SW480 (cell line): ENCODE data around the gene SLC51B.
A peak's percentile ranks its signal among the peaks of the same experiment; 100 is the strongest.
"Not testable (repeated sequence)": the region's sequence is repeated elsewhere in the genome, so short reads cannot be mapped to it uniquely, and the experiment has no call there.

Experiments
- DNase-seq: peaks from one replicate; pipeline ENCODE4 v3.0.0-alpha.2; 2016; ENCODE audit warnings: low spot score

The SLC51B gene

DNA sequence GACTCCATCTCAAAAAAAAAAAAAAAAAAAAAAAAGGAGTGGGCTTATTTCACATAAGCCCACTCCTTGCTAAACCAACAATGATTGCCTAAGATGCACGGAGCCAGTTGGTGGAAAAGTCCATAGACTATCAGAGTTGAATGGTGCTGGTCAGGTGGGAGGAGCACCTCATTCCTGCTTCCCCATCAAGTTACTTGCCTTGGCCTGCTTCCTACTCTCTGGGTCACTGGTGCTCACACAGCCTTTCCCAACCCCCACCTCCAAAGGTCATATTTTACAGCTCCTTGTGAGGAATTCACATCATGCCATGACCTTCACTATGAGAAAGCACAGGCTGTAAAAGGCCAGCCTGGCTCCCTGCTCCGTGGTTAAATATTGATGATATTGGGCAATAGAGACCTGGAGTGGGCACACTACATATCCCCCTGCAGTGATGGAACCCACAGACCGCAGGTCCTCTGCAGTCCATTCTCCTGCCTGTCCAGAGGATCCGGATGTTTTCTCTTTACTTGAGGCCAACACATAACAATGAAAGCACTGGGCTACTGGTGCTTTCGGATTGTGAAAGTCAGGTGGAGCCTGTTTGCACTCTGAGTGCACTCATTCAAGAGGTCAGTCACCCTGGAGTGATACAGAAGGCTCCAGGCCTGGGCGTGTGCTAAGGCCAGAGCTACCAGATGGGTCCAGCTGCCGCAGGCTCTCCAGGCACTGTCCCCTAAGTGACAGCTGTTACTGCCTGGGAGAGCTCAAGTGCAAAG, at the start of gene SLC51B:
TSS of gene SLC51B (plus strand) at position 664 of the 758 bp plus-strand sequence. CDS start 4,618 bp downstream, outside the sequence.
- DNase-seq, result no peak

DNA sequence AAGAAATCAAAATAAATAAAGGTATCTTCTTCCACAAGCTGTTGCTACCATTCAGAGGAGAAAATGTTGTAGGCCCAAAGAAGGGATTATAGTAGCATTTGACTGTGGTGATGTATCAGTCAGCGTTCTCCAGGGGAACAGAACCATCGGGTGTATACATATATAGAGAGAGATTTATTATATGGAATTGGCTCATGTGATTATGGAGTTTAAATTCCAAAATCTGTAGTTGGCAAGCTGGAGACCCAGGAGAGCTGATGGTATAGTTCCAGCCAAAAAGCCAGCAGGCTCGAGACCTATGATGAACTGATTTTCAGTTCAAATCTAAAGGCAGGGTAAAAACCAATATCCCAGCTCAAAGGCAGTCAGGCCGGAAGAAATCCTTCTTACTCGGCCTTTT, 48.1 kb upstream of the SLC51B start:
- no peak for DNase-seq

DNA sequence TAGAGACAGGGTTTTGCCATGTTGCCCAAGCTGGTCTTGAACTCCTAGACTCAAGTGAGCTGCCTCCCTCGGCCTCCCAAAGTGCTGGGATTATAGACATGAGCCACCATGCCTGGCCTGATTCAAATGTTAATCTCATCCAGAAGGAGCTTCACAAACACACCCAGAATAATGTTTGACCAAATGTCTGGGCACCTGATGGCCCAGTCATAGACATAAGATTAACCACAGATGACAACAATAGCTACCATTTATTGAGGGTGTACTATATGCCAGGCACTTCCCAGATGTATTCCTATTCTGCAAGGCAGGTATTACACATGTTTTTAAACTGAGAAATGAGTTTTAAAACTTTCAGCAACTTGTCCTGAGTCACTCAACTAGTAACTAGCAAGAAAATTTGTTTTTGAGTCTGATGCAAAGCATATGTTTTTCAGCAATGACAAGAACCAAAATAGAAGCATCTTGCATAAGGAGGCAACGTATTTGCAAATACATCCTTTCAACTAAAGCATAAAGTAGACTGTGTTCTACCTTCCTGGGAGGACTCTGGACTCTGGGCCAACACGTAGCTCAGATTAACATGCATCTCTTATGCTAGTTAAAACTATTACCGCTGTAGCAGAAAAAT, 47.3 kb upstream of the SLC51B start:
- DNase-seq, result no peak

DNA sequence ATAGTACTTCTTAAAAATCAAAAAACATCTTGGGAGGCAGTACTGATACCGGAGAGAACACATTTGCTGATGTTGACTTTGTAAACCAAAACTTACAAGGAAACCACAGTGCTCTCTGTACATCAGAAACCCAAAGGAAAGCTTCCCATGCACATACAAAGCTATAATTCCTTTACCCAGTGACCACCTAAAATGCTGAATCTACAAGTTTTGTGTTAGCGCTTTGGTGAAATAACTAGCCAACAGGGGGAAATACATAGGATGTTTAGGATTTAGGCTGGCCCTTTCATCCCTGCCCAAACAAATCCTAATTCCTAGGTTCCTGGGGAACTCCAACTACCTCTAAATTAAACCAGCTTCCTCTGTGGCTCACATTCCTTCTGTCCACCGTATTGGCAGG, 40.2 kb upstream of the SLC51B start:
- no peak for DNase-seq

DNA sequence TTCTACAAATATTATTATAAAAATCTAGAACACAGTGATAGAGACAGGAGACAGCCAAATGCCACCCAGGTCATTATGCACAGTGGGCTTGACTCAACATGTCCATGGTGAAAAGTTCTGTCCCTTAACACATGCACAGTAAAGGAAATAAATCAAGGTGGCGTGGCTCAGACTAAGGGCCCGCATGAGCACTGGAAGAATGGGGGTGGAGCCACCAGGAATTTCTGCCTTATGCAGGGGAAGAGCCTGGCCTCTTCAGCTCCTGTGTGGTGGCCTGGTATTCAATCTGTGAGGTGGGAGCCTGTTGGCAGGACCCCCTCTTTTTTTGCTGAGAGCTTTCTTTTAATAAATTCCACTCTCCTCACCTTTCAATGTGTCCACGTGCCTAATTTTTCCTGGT, 38.3 kb upstream of the SLC51B start:
- DNase-seq, result no peak

DNA sequence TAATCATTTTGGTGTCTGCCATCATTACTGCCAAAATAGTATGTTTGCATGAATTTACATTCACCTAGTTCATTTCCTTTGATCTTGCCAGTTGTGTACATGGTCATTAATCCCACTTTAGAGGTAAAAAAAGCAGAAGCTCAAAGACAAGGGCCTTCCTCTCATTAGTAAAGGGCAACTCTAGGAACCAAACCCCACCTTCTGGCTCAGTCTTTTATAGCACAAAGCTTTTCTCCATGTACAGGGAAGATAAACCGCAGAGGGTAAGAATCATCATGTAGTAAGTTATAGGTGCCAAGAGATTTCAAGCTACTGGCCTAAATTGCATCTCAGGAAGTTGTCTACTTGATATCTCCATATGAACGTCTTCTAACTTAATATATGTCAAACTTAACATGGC, 36.2 kb upstream of the SLC51B start:
- no peak for DNase-seq

DNA sequence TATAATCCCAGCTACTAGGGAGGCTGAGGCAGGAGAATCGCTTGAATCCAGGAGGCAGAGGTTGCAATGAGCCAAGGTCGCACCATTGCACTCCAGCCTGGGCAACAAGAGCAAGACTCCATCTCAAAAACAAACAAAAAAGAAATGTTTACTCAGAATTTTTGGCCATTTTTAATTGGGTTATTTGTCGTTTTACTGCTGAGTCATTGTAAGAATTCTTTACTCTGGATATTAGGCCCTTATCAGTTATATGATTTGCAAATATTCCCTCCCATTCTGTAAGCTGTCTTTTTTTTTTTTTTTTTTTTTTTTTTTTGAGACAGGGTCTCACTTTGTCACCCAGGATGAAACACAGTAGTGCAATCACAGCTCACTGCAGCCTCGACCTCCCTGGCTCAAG, 34.0 kb upstream of the SLC51B start:
- not testable (repeated sequence) for DNase-seq

DNA sequence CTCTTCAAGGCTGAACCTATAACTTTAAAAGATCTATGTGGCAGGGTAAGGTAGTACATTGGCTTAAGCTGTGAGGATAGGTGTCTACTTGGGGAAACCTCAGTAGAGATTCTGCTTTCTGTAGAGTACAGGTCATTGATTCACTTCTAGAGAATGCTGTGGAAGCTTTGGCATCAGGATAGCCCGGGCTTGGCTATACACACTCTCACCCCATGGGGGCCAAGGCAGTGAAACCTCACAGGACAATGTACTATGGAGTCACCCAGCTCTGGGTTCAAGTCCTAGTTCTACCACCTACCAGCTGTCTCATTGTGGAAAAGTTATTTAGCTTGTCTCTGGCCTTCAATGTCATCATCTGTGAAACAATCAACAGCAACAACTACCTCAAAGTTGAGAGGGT, 24.8 kb upstream of the SLC51B start:
- DNase-seq, result no peak

DNA sequence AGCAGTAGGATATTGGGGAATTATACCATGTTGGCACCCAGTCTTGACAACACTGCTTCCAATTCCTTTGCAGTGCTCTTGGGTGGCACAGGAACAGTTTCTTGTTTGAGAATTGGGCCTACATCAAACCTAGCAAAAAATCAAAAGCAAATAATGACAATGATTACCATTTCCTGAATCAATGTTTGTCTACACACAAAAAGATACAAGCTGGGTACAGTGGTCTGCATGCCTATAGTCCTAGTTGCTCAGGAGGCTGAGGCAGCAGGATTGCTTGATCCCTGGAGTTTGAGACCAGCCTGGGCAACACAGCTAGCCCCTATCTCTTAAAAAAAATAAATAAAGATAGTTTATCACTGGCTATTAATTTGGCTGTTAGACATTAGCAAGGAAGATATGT, 23.7 kb upstream of the SLC51B start:
- DNase-seq, result no peak

DNA sequence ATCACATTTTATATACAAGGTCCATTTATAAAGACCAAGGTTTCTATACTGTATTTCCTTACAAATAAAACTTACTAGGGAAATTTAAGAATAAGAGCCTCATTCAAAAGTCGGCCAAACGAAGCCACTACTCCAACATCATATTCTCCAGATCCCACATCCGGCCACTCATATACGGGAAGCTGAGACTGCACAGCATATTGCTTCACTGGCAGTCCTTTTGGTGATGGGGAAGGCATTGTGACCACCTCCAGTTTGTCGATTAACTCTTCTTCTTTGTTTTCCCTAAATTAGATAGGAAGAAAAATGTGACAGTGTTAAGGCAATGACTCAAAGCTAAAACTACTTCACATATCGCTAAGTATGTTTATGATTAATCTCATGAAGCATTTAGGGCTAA, 18.4 kb upstream of the SLC51B start:
- no peak for DNase-seq

DNA sequence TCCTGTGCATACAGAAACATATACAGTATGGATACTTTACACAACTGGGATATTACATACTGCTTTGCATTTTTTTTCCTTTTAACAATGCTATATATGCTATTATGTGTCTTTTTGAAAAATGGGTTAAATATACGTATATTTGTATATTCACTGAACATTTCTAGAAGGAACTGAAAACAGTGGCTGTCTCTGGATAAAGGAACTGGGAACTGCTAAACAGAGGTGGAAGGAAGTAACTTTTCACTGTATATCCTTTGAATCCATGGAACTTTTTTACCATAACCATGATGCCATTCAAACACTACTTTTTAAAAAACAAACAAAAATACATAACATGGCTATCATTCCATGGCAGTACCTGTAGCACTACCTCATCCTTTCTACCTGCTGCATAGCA, 17.6 kb upstream of the SLC51B start:
- no peak for DNase-seq

DNA sequence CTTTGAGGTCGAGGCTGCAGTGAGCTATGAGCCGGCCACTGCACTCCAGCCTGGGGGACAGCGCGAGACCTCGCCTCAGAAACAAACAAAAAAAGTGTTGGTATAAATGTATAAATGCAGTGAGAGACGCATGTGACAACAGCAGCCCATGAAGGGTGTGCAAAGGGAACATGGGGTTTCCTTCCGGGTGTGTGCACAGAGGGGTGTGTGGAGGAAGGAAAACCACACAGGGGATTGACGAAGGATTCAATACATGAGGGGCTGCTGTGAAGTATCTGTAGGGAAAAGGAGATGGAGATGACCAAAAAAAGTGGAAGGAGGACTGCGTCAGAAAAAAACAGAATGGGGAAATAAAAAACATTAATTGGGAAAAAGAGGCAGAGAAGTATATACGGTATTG, 16.8 kb upstream of the SLC51B start:
- no peak for DNase-seq

DNA sequence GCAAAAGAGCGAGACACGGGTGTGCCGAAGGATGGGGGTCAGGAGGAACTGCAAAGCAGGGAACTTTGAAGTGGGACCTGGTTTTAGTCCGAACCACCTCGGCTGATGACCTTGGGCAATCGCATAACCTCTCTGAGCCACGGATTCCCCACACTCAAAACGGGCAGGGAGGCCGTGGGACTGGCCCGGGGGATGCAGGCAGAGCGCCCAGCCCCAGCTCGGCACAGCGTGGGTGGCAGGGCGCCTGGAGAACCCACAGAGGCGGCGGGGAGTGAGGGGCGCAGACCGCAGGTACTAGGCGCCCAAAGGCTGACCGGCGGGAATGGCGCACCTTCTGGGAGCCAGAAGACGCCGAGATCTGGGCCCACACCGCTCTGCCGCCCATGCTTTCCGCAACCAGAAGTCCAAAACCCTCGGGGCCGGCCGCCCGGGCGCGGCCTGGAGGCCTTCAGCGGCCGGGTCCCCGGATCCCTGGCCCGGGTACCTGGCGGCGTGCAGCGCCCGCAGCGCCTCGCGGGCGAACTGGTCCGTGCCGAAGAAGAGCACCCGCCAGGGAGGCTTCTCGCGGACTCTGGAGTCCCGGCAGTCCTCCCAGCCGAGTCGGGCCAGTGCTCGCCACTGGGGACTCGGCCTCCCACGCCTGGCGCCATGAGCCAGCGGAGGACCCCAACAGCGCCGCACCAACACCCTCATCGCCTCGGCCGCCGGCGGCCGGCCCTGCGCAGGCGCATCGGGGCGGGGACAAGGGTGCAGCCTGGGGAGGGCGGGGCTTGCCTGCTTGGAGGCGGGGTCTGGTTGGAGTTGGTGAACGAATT, 16.1 kb upstream of the SLC51B start, which contains the start of gene MTFMT:
TSS of gene MTFMT (minus strand) at position 719 of the 815 bp plus-strand sequence. CDS start at position 693, 26 bp downstream.
- DNase-seq, result peak; percentile 75

DNA sequence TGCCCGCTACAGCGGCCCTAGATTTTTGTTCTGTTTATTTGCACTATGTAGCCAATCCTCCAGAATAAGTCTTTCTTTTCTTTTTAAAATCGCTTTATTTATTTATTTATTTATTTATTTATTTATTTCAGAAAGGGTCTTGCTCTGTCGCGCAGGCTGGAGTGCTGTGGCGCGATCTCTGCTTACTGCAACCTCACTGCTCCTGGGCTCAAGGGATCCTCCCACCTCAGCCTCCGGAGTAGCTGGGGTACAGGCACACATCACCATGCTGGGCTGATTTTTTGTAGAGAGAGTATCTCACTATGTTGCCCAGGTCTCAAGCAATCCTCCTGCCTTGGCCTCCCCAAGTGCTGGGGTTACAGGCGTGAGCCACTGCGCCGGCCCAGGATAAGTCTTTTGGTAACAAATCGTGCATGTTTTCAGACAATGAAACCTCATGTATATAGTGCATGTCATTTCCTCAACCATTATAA, 15.4 kb upstream of the SLC51B start:
- DNase-seq, result no peak

DNA sequence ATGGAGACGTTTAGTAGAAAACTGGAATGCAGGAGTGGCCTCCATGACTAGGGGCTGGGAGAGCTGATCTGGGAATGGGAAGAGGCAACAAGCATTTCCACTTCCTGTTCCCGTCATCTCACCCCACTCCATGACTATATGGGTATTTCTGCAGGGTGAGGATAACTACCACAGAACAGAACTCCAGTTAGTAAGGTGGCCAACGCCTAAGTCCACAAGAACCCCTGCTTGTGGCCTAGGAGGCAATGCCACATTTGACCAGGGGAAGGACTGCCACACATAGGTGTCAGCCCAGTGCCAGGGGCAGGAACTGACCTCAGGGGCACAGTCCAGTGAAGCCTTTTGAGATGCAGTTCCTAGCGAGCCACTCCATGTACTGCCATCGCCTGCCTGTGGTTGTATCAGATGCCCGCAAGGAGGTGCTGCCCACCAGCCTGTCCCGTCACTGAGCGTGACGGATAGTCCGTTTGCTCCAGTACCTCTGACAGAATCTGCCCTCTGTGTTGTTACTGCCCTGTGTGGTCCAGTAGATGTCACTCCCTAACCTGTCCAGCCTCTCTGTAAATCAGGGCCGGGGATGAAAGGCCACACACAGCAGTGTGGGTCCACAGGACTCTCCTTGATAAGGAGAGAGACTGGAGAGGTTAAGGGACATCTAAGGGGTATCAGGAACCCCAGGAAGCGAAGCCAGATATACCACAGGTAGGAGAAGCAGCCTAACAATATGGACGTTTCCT, 12.2 kb upstream of the SLC51B start:
- DNase-seq, result peak; percentile 92

DNA sequence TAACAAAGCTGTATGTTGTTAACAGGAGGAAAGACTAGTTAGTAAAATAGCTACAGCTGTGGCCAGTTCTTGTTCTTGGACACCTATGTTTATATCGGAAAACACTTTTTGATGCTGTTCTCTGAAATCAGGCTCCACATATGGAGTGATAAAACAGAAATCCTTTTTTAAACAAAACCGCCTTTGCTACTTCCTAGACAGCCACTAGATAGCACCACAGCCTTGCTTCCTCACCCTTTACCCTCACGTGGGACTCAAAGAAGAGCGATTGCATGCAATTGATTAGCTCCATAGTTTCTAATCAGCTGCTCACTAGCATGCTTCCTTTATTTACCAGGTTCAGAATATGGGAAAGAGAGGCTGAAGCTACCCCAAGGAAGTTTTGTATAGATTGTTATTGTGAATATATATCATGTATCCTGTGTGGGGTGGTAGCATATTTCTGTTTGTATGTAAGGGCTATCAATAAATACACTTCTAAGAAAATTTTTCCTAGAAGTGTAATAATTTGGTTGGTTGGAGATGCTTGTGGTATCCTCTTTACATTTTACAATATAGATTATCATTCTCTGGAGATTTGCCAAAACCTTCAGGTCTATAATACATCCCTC, 11.4 kb upstream of the SLC51B start:
- peak; percentile 65 for DNase-seq

DNA sequence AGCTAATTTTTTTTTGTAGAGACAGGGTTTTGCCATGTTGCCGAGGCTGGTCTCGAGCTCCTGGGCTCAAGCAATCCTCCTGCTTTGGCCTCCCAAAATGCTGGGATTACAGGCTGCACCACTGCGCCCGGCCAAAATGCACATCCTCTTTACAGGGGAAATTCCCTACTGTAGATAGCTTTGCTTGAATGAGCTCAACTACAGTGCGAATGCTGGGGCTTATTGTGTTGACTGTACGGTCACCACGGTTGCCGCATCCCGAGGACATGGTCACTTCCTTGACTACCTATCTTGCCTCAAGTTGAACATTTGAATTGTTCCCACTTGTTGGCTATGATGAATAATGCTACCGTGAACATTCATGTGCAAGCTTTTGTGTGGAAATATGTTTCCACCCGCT, 10.5 kb upstream of the SLC51B start:
- no peak for DNase-seq

DNA sequence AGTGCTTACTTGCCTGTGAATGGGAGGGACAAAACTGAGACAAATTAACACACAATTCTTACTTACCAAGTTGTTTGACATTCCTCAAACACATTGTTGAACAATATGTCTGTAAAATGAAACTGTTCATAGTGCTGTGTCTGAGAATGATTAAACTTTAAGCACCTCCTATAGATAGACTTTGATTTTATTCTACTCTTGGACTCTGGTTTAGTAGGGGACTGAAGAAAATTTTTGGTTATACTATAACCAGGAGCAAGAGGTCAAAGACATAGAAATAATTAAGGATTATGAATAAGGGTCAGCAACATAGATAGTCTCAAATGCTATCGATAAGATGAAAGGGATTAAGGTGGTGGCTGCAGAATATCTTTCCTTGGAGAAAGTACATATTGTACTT, 7.9 kb upstream of the SLC51B start:
- DNase-seq, result no peak

DNA sequence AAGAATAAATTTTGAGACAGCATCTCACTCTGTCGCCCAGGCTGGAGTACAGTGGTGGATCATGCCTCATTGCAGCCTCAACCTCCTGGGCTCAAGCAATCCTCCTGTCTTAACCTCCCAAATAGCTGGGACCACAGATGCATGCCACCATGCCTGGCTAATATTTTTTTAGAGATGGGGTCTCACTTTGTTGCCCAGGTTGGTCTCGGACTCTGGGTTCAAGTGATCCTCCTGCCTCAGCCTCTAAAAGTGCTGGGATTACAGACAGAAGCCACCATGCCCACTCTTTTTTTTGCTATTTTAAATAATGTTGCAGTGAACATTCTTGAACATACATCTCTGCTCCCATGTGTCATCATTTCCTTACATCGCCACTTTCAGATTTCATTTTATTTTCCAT, 6.8 kb upstream of the SLC51B start:
- DNase-seq, result no peak

DNA sequence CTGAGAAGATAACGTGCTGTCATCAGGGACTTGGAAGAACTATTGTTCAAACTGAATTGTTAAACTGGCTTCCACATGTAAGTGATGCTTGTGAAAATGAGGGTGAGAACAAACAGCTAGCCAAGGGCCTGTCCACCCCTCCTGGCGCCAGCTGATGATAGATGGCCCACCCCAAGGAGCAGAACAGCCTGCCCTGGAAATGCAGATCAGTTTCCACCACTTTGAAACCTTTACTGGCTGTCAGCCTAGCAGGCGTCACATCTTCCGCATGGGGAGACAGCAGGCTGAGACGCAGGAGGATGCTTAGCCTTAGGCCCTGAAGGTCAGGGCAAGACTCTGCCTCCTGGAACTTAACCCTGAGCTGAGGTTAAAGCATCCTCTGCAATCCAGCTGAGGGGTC, 6.4 kb upstream of the SLC51B start:
- DNase-seq, result no peak

DNA sequence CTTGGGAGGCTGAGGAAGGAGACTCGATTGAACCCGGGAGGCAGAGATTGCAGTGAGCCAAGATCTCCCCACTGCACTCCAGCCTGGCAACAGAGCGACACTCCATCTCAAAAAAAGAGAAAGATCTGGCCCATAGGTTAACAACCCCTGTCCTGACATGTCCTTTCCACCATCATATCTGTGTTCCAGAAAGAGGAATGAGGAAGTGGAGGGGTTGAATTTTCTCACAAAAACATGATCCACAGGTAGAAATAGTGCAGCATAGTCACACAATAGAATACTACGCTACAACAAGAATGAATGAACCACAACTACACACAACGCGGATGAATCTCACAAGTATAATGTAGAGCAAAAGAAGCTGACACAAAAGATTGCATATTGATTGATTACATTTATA, 4.7 kb upstream of the SLC51B start:
- no peak for DNase-seq

DNA sequence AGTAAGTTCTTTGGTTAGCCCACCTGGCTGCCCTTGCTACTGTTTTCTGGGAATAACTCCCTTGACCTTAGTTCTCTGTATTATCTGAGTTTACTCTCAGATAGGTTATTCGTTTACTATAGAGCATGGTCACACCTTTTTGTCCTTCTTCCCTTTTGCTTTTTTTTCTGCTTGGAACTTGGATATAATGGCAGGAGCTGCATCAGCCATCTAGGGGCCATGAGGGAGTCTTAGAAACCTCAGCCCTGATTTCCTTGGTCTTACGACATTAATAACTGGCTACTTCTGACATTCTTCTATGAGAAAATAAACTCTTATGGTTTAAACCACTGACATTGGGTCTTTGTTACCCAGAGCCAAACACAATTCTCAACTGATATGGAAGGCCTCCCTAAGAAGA, 3.4 kb upstream of the SLC51B start:
- no peak for DNase-seq
